ENCODE data around the gene SIDT2.
"Not testable (repeated sequence)": the region's sequence is repeated elsewhere in the genome, so short reads cannot be mapped to it uniquely, and the experiment has no call there.

SIDT2 gene

GRCh38 chr11:117172724-117173421 is 5.7 kb upstream of the SIDT2 start:
- DNase-seq (ENCODE audit: low read depth): peak; percentile 90

GRCh38 chr11:117175104-117175503 is 3.4 kb upstream of the SIDT2 start:
- no peak for DNase-seq (ENCODE audit: low read depth)

GRCh38 chr11:117175781-117176180 is 2.8 kb upstream of the SIDT2 start:
- peak; percentile 42 for DNase-seq (ENCODE audit: low read depth)

- no peak for DNase-seq (ENCODE audit: low read depth)
These were observed 2.4 kb upstream of the SIDT2 start for GRCh38 chr11:117176186-117176585.

GRCh38 chr11:117177534-117178209 is 871 bp upstream of the SIDT2 start:
- DNase-seq (ENCODE audit: low read depth): no peak

- no peak for DNase-seq (ENCODE audit: low read depth)
These were observed 781 bp downstream of the SIDT2 start for GRCh38 chr11:117179048-117179999.

GRCh38 chr11:117180020-117180419 is 1.5 kb downstream of the SIDT2 start:
- DNase-seq (ENCODE audit: low read depth): no peak

GRCh38 chr11:117180661-117181585 is 2.4 kb downstream of the SIDT2 start:
- DNase-seq (ENCODE audit: low read depth): peak; percentile 83

- DNase-seq (ENCODE audit: low read depth): no peak
These were observed 3.3 kb downstream of the SIDT2 start for GRCh38 chr11:117181586-117182550.

- DNase-seq (ENCODE audit: low read depth): no peak
These were observed 4.0 kb downstream of the SIDT2 start for GRCh38 chr11:117182551-117182935.

GRCh38 chr11:117183178-117183577 is 4.6 kb downstream of the SIDT2 start:
- DNase-seq (ENCODE audit: low read depth): not testable (repeated sequence)

- no peak for DNase-seq (ENCODE audit: low read depth)
These were observed 5.3 kb downstream of the SIDT2 start for GRCh38 chr11:117183724-117184349.

GRCh38 chr11:117185736-117186430 is 7.3 kb downstream of the SIDT2 start:
- no peak for DNase-seq (ENCODE audit: low read depth)

GRCh38 chr11:117186431-117186761 is 7.9 kb downstream of the SIDT2 start:
- DNase-seq (ENCODE audit: low read depth): no peak

GRCh38 chr11:117187007-117187406 is 8.5 kb downstream of the SIDT2 start:
- DNase-seq (ENCODE audit: low read depth): no peak

- no peak for DNase-seq (ENCODE audit: low read depth)
These were observed 8.9 kb downstream of the SIDT2 start for GRCh38 chr11:117187428-117187798.

GRCh38 chr11:117187799-117188481 is 9.4 kb downstream of the SIDT2 start:
- DNase-seq (ENCODE audit: low read depth): no peak

- DNase-seq (ENCODE audit: low read depth): no peak
These were observed 10.1 kb downstream of the SIDT2 start for GRCh38 chr11:117188620-117189081.

All from amniotic epithelial cell (primary cell).